OCI-LY7 (cell line): ENCODE measurements around the gene TSPAN12.

Experiments
- CTCF ChIP-seq: fragments of 200-600 bp; sonication (generic); conservative IDR thresholded peaks from 2 replicates; pipeline ENCODE4 v1.5.1; 2014; ENCODE audit warnings: mild to moderate bottlenecking, antibody characterized with exemption, low read length, moderate library complexity, mixed read lengths
- EZH2phosphoT487 ChIP-seq: fragments of 200-600 bp; sonication (generic); IDR thresholded peaks from 2 replicates; pipeline ENCODE4 v1.6.1; 2018; ENCODE audit warnings: low read depth, borderline replicate concordance, mild to moderate bottlenecking, mixed run types, antibody characterized with exemption, low read length, moderate library complexity, mixed read lengths

- TF ChIP-seq CTCF = no peak
- TF ChIP-seq EZH2phosphoT487 = no peak
Measured at GRCh38 chr7:120813546-120814252, 44.2 kb downstream of the TSPAN12 start.
